Measurements from ENCODE around the gene SLX9. TPM values are rescaled to one million over a fixed set of nuclear protein-coding genes. Genes with fewer than 3 reads are reported as not detected.

SLX9 gene
- total RNA-seq, 1 donor from 2014 or later, result 8.3 TPM

DNA sequence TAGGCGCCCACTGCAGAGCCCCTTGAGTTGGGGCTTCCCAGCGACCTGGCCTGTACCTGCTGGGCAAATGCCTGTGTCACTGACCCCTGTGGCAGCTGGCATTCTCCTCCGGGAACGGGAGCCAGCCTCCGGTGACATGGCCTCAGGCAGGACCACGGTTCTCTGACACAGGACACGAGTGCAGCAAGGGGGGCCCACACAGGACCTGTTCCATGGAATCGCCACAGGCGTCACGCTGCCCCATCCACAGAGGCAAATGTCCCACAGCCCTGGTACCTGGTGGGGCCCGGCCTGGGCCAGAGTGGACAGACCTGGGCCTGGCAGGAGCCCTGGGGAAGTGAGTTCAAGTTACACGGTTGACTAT is 21.7 kb upstream of the SLX9 start:
- Histone ChIP-seq H3K4me1 (no peaks in the 10 kb centered on the region), H3K9me3 (no peaks in the 10 kb centered on the region), H3K27ac (no peak overlapping the region), H3K36me3 (no peaks in the 10 kb centered on the region), H3K4me3 (no peak overlapping the region), H3K27me3 (no peaks in the 10 kb centered on the region)
- TF ChIP-seq CTCF (IDR thresholded peaks at IDR 0.05) (no peak), POLR2A (IDR thresholded peaks at IDR 0.05) (no peak), POLR2AphosphoS5 (IDR thresholded peaks at IDR 0.05; ENCODE audit: insufficient read depth in 1 of 2, low read depth in 1 of 2) (no peak)
- no peak for DNase-seq (ENCODE audit: extremely low spot score in 2 of 2)
- intact Hi-C loops (cut with DNase I), result no loop called here

- Histone ChIP-seq H3K9me3 (no peaks in the 10 kb centered on the region), H3K4me3 (peak overlapping the region in 1 of 2 donors; percentile 34), H3K27ac (no peak overlapping the region), H3K36me3 (no peaks in the 10 kb centered on the region), H3K27me3 (no peaks in the 10 kb centered on the region), H3K4me1 (no peaks in the 10 kb centered on the region)
- intact Hi-C loops (cut with DNase I), result no loop called here
- no peak for TF ChIP-seq POLR2A (IDR thresholded peaks at IDR 0.05)
- no peak for TF ChIP-seq CTCF (IDR thresholded peaks at IDR 0.05)
- no peak for TF ChIP-seq POLR2AphosphoS5 (IDR thresholded peaks at IDR 0.05; ENCODE audit: insufficient read depth in 1 of 2, low read depth in 1 of 2)
- no peak for DNase-seq (ENCODE audit: extremely low spot score in 2 of 2)
These were observed 21.2 kb upstream of the SLX9 start for GRCh38 chr21:44918581-44919033.

GRCh38 chr21:44919111-44919912 is 20.5 kb upstream of the SLX9 start:
- peak overlapping the region; percentile 10 to 34 for H3K4me3 ChIP-seq
- no peaks in the 10 kb centered on the region for H3K27me3 ChIP-seq
- H3K36me3 ChIP-seq, result no peaks in the 10 kb centered on the region
- TF ChIP-seq POLR2A (IDR thresholded peaks at IDR 0.05) (no peak), CTCF (IDR thresholded peaks at IDR 0.05) (no peak), POLR2AphosphoS5 (IDR thresholded peaks at IDR 0.05; ENCODE audit: insufficient read depth in 1 of 2, low read depth in 1 of 2) (no peak)
- H3K9me3 ChIP-seq, result no peaks in the 10 kb centered on the region
- no peak overlapping the region for H3K27ac ChIP-seq
- no peak for DNase-seq (ENCODE audit: extremely low spot score in 2 of 2)
- intact Hi-C loops (cut with DNase I), result no loop called here
- no peaks in the 10 kb centered on the region for H3K4me1 ChIP-seq

GRCh38 chr21:44919913-44920693 is 19.7 kb upstream of the SLX9 start:
- no peak overlapping the region for H3K27ac ChIP-seq
- no peaks in the 10 kb centered on the region for H3K9me3 ChIP-seq
- intact Hi-C loops (cut with DNase I), result no loop called here

More at GRCh38 chr21:44919913-44920693, 19.7 kb upstream of the SLX9 start:
- TF ChIP-seq POLR2A (IDR thresholded peaks at IDR 0.05) (no peak), CTCF (IDR thresholded peaks at IDR 0.05) (no peak), POLR2AphosphoS5 (IDR thresholded peaks at IDR 0.05; ENCODE audit: insufficient read depth in 1 of 2, low read depth in 1 of 2) (no peak)
- peak overlapping the region; percentile 10 to 34 for H3K4me3 ChIP-seq
- H3K4me1 ChIP-seq, result no peaks in the 10 kb centered on the region
- no peak for DNase-seq (ENCODE audit: extremely low spot score in 2 of 2)
- H3K27me3 ChIP-seq, result no peaks in the 10 kb centered on the region
- no peaks in the 10 kb centered on the region for H3K36me3 ChIP-seq
